Calu3 (cell line): ENCODE results near the gene C19orf81. TPM values are rescaled to one million over a fixed set of nuclear protein-coding genes. Genes with fewer than 3 reads are reported as not detected.

Experiments
- BruUV-seq: library from RNA; stranded (reverse); fragments of 400-500 nt; replicated peaks from 2 replicates; lab custom pipeline; 2021; lab: Mats Ljungman, UMichigan
- CTCF ChIA-PET: fragments of 300-600 bp; sonication (Branson Sonifier 250); formaldehyde crosslinking; loops from one replicate; lab custom pipeline; 2022; ENCODE audit warnings: antibody characterized with exemption; lab: Charles Lee
- DNase-seq: peaks from one replicate; pipeline ENCODE4 v3.0.0; 2022
- H3K27ac Mint-ChIP-seq: one replicate; pipeline ENCODE4 v1.8.0; 2022; ENCODE audit warnings: mixed read lengths; ENCODE audit not compliant: unreplicated experiment
- H3K27me3 Mint-ChIP-seq: one replicate; pipeline ENCODE4 v1.8.0; 2022; ENCODE audit warnings: mixed read lengths; ENCODE audit not compliant: unreplicated experiment
- H3K36me3 Mint-ChIP-seq: one replicate; pipeline ENCODE4 v1.8.0; 2022; ENCODE audit warnings: mild to moderate bottlenecking, moderate library complexity, mixed read lengths; ENCODE audit not compliant: insufficient read depth, unreplicated experiment
- H3K4me1 Mint-ChIP-seq: one replicate; pipeline ENCODE4 v1.8.0; 2022; ENCODE audit warnings: mild to moderate bottlenecking, low read depth, mixed read lengths; ENCODE audit not compliant: unreplicated experiment
- H3K4me3 Mint-ChIP-seq: one replicate; pipeline ENCODE4 v1.8.0; 2022; ENCODE audit warnings: mild to moderate bottlenecking, low read depth, moderate library complexity, mixed read lengths; ENCODE audit not compliant: unreplicated experiment
- H3K9me3 Mint-ChIP-seq: one replicate; pipeline ENCODE4 v1.8.0; 2022; ENCODE audit warnings: low read depth, mixed read lengths; ENCODE audit not compliant: unreplicated experiment
- CTCF ChIP-seq: fragments of 200-600 bp; IDR thresholded peaks from one replicate; pipeline ENCODE4 v1.8.0; 2022; ENCODE audit warnings: antibody characterized with exemption; ENCODE audit not compliant: unreplicated experiment
- intact Hi-C: fragments of 100-400 bp; cut with micrococcal nuclease; formaldehyde crosslinking; loops from one replicate; pipeline ENCODE4 v1.10.0; 2022; ENCODE audit not compliant: unreplicated experiment
- total RNA-seq: library from RNA; stranded (reverse); gene quantifications from 2 replicates; pipeline ENCODE4 v1.2.3, GENCODE V29; 2022

The C19orf81 gene
- total RNA-seq, 1 experiment from 2014 or later = not detected

GRCh38 chr19:50686310-50687032 is 37.2 kb downstream of the C19orf81 start:
- Mint-ChIP-seq H3K27ac (no peak overlapping the region), H3K27me3 (peaks cover 100% of the 10 kb centered on the region), H3K9me3 (no peaks in the 10 kb centered on the region), H3K36me3 (no peaks in the 10 kb centered on the region), H3K4me1 (no peaks in the 10 kb centered on the region), H3K4me3 (no peak overlapping the region)
- no peak for DNase-seq
- TF ChIP-seq CTCF = no peak
- intact Hi-C loops = no loop called here
- BruUV-seq = no TSS peak
- CTCF ChIA-PET = no interaction called here

- no peaks in the 10 kb centered on the region for H3K9me3 Mint-ChIP-seq
- no peak overlapping the region for H3K4me3 Mint-ChIP-seq
- TF ChIP-seq CTCF = no peak
- H3K36me3 Mint-ChIP-seq = peaks cover under 1% of the 10 kb centered on the region
- intact Hi-C loops = no loop called here
- no TSS peak for BruUV-seq
- no peak for DNase-seq
- H3K4me1 Mint-ChIP-seq = no peaks in the 10 kb centered on the region
- no peak overlapping the region for H3K27ac Mint-ChIP-seq
- CTCF ChIA-PET = no interaction called here
- H3K27me3 Mint-ChIP-seq = peaks cover 100% of the 10 kb centered on the region
These were observed 39.5 kb downstream of the C19orf81 start for GRCh38 chr19:50688766-50689165.

GRCh38 chr19:50690439-50690838 is 41.2 kb downstream of the C19orf81 start:
- Mint-ChIP-seq H3K27ac (no peak overlapping the region), H3K4me1 (no peaks in the 10 kb centered on the region), H3K4me3 (no peak overlapping the region), H3K27me3 (peaks cover 92% of the 10 kb centered on the region), H3K36me3 (peaks cover 8% of the 10 kb centered on the region), H3K9me3 (no peaks in the 10 kb centered on the region)
- intact Hi-C loops = no loop called here
- TF ChIP-seq CTCF = no peak
- CTCF ChIA-PET = no interaction called here
- no TSS peak for BruUV-seq
- DNase-seq = no peak

GRCh38 chr19:50693064-50693975 is 44.1 kb downstream of the C19orf81 start:
- CTCF ChIA-PET = no interaction called here
- H3K9me3 Mint-ChIP-seq = no peaks in the 10 kb centered on the region

More at GRCh38 chr19:50693064-50693975, 44.1 kb downstream of the C19orf81 start:
- intact Hi-C loops = no loop called here
- H3K27ac Mint-ChIP-seq = no peak overlapping the region
- H3K36me3 Mint-ChIP-seq = peaks cover 8% of the 10 kb centered on the region
- H3K4me3 Mint-ChIP-seq = no peak overlapping the region
- H3K27me3 Mint-ChIP-seq = peaks cover 92% of the 10 kb centered on the region
- no peak for TF ChIP-seq CTCF
- DNase-seq = no peak
- no peaks in the 10 kb centered on the region for H3K4me1 Mint-ChIP-seq
- BruUV-seq = no TSS peak
